OCI-M2 (cell line): ENCODE data around the gene SPAG4.

Experiments
- DNase-seq: peaks from one replicate; lab custom pipeline; 2025; ENCODE audit not compliant: unreplicated experiment; lab: John Stamatoyannopoulos, UW

SPAG4 gene

GRCh38 chr20:35652641-35653429 is 37.2 kb downstream of the SPAG4 start:
- no peak for DNase-seq

- DNase-seq, result no peak
These were observed 37.8 kb downstream of the SPAG4 start for GRCh38 chr20:35653430-35653734.

- DNase-seq, result no peak
These were observed 38.3 kb downstream of the SPAG4 start for GRCh38 chr20:35653893-35654292.

GRCh38 chr20:35654415-35654814 is 38.8 kb downstream of the SPAG4 start:
- no peak for DNase-seq

- no peak for DNase-seq
These were observed 41.6 kb downstream of the SPAG4 start for GRCh38 chr20:35657271-35657670.

- DNase-seq, result no peak
These were observed 44.7 kb downstream of the SPAG4 start for GRCh38 chr20:35660122-35660937.

GRCh38 chr20:35661053-35661452 is 45.4 kb downstream of the SPAG4 start:
- DNase-seq, result no peak

GRCh38 chr20:35661908-35662307 is 46.3 kb downstream of the SPAG4 start:
- no peak for DNase-seq

GRCh38 chr20:35662551-35662950 is 46.9 kb downstream of the SPAG4 start:
- no peak for DNase-seq

GRCh38 chr20:35663516-35664465 is 48.2 kb downstream of the SPAG4 start:
- no peak for DNase-seq

GRCh38 chr20:35664466-35665206 is 49.0 kb downstream of the SPAG4 start, which contains the start of the genes CPNE1 and RBM12:
Gene CPNE1, minus strand, starts transcription at chr20:35664900. Its CDS starts 31,977 bp downstream, at chr20:35632923.
Gene RBM12, minus strand, starts transcription at chr20:35664900. Its CDS starts 9,578 bp downstream, at chr20:35655322.
- DNase-seq, result peak; percentile 76

- no peak for DNase-seq
These were observed 50.3 kb downstream of the SPAG4 start for GRCh38 chr20:35665949-35666288.

GRCh38 chr20:35669221-35669620 is 53.6 kb downstream of the SPAG4 start:
- no peak for DNase-seq

- DNase-seq, result no peak
These were observed 54.1 kb downstream of the SPAG4 start for GRCh38 chr20:35669681-35670080.
